NCI-H2107 treated with DMSO at 0.1 percent for 48 hours (cell line): ENCODE measurements around the gene SCD.
A peak's percentile ranks its signal among the peaks of the same experiment; 100 is the strongest.
"Not testable (repeated sequence)": the region's sequence is repeated elsewhere in the genome, so short reads cannot be mapped to it uniquely, and the experiment has no call there.

ENCODE experiments used
- DNase-seq: peaks from one replicate; lab custom pipeline; 2025; ENCODE audit not compliant: unreplicated experiment; lab: John Stamatoyannopoulos, UW

Gene SCD

GRCh38 chr10:100359529-100360150 is 12.6 kb downstream of the SCD start:
- DNase-seq, result no peak

GRCh38 chr10:100360234-100360633 is 13.2 kb downstream of the SCD start:
- no peak for DNase-seq

- no peak for DNase-seq
Observed at GRCh38 chr10:100362570-100363496, 15.8 kb downstream of the SCD start.

- DNase-seq, result no peak
Observed at GRCh38 chr10:100364175-100364574, 17.1 kb downstream of the SCD start.

GRCh38 chr10:100364735-100365391 is 17.8 kb downstream of the SCD start:
- DNase-seq, result peak; percentile 54

GRCh38 chr10:100368721-100369120 is 21.7 kb downstream of the SCD start:
- no peak for DNase-seq

GRCh38 chr10:100370714-100371481 is 23.9 kb downstream of the SCD start:
- peak; percentile 2 for DNase-seq

- no peak for DNase-seq
Observed at GRCh38 chr10:100371482-100372027, 24.5 kb downstream of the SCD start.

- DNase-seq, result peak; percentile 32
Observed at GRCh38 chr10:100372415-100373297, 25.6 kb downstream of the SCD start.

GRCh38 chr10:100373298-100374199 is 26.5 kb downstream of the SCD start:
- DNase-seq, result peak; percentile 84

- DNase-seq, result no peak
Observed at GRCh38 chr10:100374200-100374655, 27.2 kb downstream of the SCD start.

- not testable (repeated sequence) for DNase-seq
Observed at GRCh38 chr10:100374677-100375353, 27.8 kb downstream of the SCD start.

GRCh38 chr10:100376656-100377055 is 29.6 kb downstream of the SCD start:
- DNase-seq, result not testable (repeated sequence)

- DNase-seq, result no peak
Observed at GRCh38 chr10:100377830-100378229, 30.8 kb downstream of the SCD start.

- DNase-seq, result no peak
Observed at GRCh38 chr10:100380400-100380799, 33.4 kb downstream of the SCD start.

GRCh38 chr10:100382553-100382952 is 35.5 kb downstream of the SCD start:
- DNase-seq, result no peak

GRCh38 chr10:100383251-100383650 is 36.2 kb downstream of the SCD start:
- DNase-seq, result no peak
